HCEC 1CT (cell line): ENCODE data around the gene LMAN2L.

Source experiments
- DNase-seq: peaks from one replicate; pipeline ENCODE4 v3.0.0-alpha.2; 2017

Gene LMAN2L

DNA sequence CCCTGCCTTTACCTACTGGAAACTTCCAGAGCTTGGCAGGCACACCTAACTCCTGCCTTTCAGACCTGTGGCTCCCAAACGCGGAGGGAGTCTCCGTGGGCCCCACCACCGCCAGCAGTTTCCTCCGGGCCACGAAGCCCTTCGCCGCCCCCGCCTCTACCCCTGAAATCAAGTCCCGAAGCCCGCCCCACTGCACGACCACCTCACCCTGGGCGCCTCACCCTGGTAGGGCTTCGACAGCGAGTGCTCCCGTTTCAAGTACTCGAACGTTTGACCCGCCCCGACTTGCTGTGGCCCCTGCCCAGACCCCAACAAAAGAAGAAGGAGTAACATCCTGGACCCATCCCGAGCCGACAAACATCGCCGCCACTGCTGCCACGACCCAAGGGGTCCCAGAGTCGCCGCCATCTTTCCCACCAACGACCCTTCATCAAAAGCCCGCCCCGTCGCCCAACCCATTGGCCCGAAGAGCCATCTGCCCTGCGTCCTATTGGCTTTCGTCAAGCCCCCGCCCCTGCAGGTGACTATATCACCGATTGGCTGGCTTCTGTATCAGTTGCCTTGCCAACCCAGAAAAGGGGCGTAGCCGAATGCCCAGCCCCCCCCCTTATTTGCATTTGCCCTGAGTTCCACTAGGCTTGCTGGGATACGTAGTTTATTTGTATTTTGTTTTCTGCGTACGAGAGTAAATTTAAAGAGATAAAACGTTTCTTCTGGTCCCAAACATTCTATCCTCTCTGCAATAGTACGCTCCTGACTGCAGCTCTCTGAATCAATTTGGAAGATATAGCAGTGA is at the start of gene LMAN2L:
LMAN2L (minus strand) TSS at position 432 of the 796 bp plus-strand sequence; CDS start at position 408, 24 bp downstream.
- peak; percentile 96 for DNase-seq

DNA sequence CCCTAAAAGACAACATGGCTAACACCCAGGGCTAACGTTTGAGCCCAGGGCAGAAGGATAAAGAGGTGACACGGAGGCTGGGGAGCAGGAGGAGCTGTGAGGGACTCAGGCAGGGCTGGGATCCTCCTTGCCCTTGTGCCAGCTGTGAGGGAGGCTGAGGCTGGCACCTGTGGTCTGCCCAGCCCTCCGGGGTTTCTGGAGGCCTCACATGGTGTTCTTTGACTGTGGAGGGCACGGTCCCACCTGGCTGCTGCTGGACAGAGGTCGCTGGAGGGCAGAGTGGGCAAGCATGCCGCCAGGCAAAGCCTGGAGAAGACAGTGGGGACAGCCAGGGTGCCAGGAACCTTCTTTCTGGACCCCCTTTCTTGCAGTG is 49.4 kb upstream of the LMAN2L start:
- DNase-seq = no peak

DNA sequence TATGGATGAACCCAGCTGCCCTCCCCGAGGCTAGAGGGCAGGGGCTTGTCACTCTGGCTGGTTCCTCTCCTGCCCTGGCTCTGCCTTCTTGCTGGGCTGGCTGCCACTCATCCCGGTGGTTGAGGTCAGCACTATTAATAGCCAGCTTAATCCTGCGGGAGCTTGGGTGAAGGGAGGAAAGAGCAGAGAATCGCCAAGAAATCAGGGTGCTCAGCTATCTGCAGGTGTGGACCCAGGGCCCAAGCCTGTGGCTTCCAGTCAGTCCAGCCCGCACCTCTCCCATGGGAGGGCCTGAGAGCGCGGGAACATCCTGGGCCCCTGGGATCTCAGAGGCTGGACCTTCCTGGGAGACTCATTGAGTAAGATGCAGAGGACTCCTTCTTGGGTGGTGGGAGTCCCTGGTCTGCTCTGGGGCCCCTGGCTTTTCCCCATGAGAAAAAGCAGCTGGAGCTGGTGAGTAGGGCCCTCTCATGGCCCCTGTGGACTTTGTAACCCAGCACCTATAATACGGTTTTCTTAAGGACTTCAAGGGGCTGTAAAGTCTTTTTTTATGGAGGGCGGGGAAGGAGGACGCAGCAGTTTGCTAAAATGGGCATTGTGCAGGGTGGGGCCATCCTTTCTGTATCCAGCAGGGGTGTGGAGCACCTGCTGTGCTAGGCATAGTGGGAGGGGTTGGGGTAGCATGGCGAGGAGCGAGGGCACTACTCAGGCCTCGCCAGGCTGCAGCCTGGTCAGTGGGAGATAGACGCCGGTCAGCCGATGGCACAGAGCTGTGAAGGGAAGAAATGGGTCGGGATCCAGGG is 48.8 kb upstream of the LMAN2L start:
- no peak for DNase-seq

DNA sequence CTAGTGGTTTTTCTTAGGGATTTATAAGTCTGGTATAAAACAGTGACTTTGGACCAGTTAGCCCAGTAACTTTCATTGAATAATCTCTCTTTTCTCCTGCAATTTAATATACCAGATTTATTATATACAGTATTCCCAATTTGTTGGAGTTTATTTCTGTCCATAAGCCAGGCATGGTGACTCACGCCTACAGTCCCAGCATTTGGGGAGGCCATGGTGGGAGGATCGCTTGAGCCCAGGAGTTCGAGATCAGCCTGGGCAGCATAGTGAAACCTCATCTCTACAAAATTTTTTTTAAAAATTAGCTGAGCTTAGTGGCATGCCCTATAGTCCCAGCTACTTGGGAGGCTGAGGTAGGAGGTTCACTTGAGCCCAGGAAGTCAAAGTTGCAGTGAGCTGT is 47.5 kb upstream of the LMAN2L start:
- no peak for DNase-seq

GRCh38 chr2:96783388-96783787 is 43.5 kb upstream of the LMAN2L start:
- no peak for DNase-seq

- DNase-seq = peak; percentile 12
These were observed 35.3 kb upstream of the LMAN2L start for GRCh38 chr2:96775160-96775559.

- no peak for DNase-seq
These were observed 34.1 kb upstream of the LMAN2L start for GRCh38 chr2:96773922-96774321.

GRCh38 chr2:96772903-96773671 is 33.2 kb upstream of the LMAN2L start:
- no peak for DNase-seq

DNA sequence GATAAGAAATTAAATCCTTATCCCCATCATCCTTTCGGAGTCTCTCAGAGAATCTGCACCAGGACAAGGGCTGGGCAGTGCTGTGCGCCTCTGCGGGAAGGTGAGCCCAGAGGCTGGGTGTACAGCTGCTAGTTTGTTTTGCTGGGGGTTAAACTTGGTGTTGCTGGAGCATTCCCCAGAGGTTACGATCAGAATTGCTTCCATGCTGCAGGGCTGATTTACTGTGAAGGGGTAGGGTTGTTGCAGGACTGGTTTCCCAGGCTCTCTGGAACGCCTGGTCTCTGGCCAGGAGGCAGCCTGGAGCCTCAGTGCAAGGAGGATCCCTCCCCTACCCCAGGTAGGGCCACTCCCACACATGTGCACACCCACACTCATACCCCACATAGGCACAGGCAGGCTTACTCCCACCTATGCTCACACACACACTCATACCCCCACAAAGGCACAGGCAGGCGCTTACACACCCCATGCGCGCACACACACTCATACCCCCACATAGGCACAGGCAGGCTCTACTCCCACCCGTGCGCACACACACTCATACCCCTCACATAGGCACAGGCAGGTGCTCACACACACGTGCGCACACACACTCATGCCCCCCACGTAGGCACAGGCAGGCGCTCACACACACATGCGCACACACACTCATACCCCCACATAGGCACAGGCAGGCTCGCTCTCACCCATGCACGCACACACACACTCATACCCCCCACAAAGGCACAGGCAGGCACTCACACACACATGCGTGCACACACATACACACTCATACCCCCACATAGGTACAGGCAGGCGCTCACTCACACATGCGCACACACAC is 32.1 kb upstream of the LMAN2L start:
- DNase-seq = no peak

GRCh38 chr2:96770442-96771202 is 30.8 kb upstream of the LMAN2L start:
- no peak for DNase-seq

GRCh38 chr2:96769814-96770213 is 29.9 kb upstream of the LMAN2L start:
- no peak for DNase-seq

DNA sequence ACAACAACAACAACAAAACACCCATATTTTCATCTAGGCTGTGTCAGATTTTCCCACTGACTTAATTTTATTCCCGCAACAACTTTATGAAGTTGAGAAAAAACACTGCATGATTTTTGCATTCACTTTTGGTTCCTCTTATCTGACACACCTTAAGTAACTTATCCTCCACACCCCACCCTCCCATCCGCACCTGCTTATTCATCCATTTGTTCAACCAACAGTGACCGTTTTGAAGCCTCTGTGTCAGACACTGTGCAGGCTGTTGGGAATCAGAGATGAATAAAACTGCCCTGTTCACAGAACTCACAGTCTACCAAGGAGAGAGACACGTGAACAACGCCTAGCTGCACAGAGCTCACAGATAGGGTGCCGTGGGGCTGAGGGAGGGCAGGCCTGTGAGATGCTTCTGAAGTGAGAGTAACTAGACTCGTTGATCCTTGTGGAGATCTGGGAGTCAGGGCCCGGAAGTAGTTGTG is 28.3 kb upstream of the LMAN2L start:
- DNase-seq = no peak

DNA sequence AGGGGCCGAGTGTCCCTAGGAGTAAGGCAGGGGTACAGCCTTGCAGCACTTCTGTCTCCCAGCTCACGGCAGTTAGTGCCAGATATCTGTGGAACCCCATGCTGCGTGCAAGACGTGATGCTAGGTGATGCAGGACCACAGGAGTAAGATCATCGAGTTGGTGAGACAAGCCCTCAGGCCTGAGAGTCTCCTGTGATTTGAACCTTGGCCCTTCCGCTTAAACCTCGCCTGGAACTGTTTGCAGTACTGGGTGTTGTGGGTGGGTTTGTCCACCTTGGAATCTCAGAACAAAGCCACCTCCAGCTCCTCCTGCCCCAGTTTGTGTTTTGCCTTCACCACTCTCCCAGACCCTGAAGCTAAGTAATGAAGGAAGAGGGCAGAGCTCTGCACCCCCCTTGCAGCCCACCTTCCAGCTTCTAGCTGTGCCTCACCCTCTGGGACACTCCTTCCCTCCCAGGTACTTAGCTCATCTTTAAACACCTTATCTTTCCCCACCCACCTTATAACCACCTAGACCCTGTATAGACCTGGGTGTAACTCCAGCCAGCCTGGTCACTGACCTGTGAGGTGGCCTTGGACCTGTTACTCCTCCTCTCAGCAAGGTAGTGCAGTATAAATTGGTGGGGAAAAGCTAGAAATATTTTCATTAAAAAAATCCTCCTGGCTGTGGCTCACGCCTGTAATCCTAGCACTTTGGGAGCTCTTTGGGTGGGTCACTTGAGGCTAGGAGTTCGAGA is 27.4 kb upstream of the LMAN2L start:
- DNase-seq = no peak

DNA sequence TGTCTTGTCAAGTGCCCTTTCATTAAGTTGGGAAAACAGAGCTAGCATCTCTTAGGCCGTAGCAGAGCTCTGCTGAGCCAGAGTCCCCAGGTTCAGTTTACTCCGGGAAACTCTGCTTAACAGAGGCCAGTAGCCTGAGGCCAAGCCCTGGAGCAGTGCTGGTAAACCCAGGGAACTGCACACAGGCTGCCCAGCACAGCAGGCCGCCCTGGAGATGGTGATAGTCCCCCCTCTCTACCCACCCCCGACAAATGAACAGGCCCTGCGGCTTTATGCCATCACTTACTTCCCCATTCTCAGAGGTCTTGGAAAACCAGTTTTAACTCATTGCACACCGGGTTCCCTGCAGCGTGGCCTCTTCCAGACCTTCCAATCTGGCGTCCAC is 24.4 kb upstream of the LMAN2L start:
- no peak for DNase-seq

DNA sequence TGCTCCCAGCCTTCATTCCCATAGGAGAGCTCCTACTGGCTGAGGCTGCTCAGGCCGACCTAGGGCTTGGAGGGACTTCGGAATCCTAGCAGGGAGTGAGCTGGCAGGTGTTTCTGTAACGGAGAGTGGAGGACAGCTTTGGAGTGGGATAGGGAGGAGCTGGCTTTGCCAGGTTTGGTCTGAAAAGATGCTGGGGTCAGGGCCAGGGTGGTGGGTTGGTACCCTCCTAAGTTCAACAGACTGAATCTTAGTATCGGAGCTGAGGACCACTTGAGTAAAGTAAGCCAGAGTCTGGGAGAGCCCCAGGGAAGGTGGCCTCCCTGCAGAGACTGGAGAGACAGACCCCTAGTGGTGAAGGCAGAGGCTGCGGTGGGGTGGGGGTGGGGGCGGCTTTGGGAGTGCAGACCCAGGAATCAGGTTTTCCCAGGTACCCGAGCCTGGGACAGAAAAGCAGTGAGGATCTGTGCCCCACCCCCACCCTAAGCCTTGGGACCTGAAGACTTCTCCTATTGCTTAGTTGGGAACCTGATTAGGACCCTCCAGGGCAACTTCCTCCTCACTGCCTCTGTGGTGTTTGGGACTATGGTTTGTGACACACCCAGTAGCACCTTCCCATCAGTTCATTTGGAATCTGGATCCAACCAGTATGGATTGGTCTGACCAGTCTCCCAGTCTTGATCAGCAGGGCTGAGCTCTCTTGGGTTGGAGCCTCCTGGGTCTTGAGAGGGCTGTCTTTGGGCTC is 23.8 kb upstream of the LMAN2L start:
- no peak for DNase-seq

GRCh38 chr2:96762529-96763311 is 22.9 kb upstream of the LMAN2L start:
- no peak for DNase-seq

GRCh38 chr2:96760986-96761832 is 21.3 kb upstream of the LMAN2L start:
- DNase-seq = no peak
